HG02840 (cell line): ENCODE results near the gene TPR.
"Not testable (repeated sequence)": the region's sequence is repeated elsewhere in the genome, so short reads cannot be mapped to it uniquely, and the experiment has no call there.

Experiments used
- ATAC-seq: cut with Tn5 transposase; IDR thresholded peaks from one replicate; pipeline ENCODE4 v1.9.1; 2021; ENCODE audit warnings: mild to moderate bottlenecking, moderate library complexity, moderate number of reproducible peaks; ENCODE audit not compliant: unreplicated experiment, low FRiP score

The TPR gene

GRCh38 chr1:186375152-186375928 lies at the start of gene TPR, which contains the start of gene ODR4:
Gene TPR, minus strand, starts transcription at chr1:186375253. Its CDS starts 225 bp downstream, at chr1:186375028.
Gene ODR4, plus strand, starts transcription at chr1:186375838. Its CDS starts 3,948 bp downstream, at chr1:186379786.
- peak; percentile 94 for ATAC-seq

- ATAC-seq = no peak
These were observed 49.5 kb upstream of the TPR start for GRCh38 chr1:186424539-186424938.

GRCh38 chr1:186421446-186421845 lies 46.4 kb upstream of the TPR start:
- no peak for ATAC-seq

- peak; percentile 97 for ATAC-seq
These were observed 45.9 kb upstream of the TPR start for GRCh38 chr1:186420923-186421322.

- no peak for ATAC-seq
These were observed 45.3 kb upstream of the TPR start for GRCh38 chr1:186420311-186420710.

- ATAC-seq = no peak
These were observed 43.5 kb upstream of the TPR start for GRCh38 chr1:186418503-186418902.

GRCh38 chr1:186413319-186413718 lies 38.3 kb upstream of the TPR start:
- no peak for ATAC-seq

- no peak for ATAC-seq
These were observed 34.0 kb upstream of the TPR start for GRCh38 chr1:186409091-186409490.

- ATAC-seq = no peak
These were observed 29.5 kb upstream of the TPR start for GRCh38 chr1:186404454-186405051.

GRCh38 chr1:186403632-186404031 lies 28.6 kb upstream of the TPR start:
- ATAC-seq = no peak

- not testable (repeated sequence) for ATAC-seq
These were observed 26.4 kb upstream of the TPR start for GRCh38 chr1:186401446-186401845.

- not testable (repeated sequence) for ATAC-seq
These were observed 17.7 kb upstream of the TPR start for GRCh38 chr1:186392711-186393110.

GRCh38 chr1:186391841-186392240 lies 16.8 kb upstream of the TPR start:
- no peak for ATAC-seq

GRCh38 chr1:186390925-186391324 lies 15.9 kb upstream of the TPR start:
- ATAC-seq = no peak

- no peak for ATAC-seq
These were observed 11.8 kb upstream of the TPR start for GRCh38 chr1:186386725-186387383.

GRCh38 chr1:186375929-186376319 lies 871 bp upstream of the TPR start:
- ATAC-seq = no peak

GRCh38 chr1:186374303-186375151 lies 526 bp downstream of the TPR start:
- ATAC-seq = peak; percentile 19

- ATAC-seq = not testable (repeated sequence)
These were observed 27.0 kb downstream of the TPR start for GRCh38 chr1:186347837-186348691.

GRCh38 chr1:186340772-186341171 lies 34.3 kb downstream of the TPR start:
- no peak for ATAC-seq

- ATAC-seq = no peak
These were observed 37.5 kb downstream of the TPR start for GRCh38 chr1:186337554-186337953.
